Astrocyte of the cerebellum (primary cell): ENCODE results near the gene TP53TG3.
"Not testable (repeated sequence)": the region's sequence is repeated elsewhere in the genome, so short reads cannot be mapped to it uniquely, and the experiment has no call there.

Source experiments
- DNase-seq: peaks from one replicate; pipeline ENCODE4 v3.0.0-alpha.2; 2011; ENCODE audit warnings: low read depth
- H3K4me3 ChIP-seq: 2 replicates; pipeline ENCODE4 v1.5.1; 2011; ENCODE audit warnings: mild to moderate bottlenecking, low read depth, low read length, moderate library complexity
- in situ Hi-C: cut with HindIII; loops from 2 replicates; pipeline ENCODE4 v1.10.0; 2017; ENCODE audit warnings: low sequenced_read_pairs

The TP53TG3 gene, protein sequence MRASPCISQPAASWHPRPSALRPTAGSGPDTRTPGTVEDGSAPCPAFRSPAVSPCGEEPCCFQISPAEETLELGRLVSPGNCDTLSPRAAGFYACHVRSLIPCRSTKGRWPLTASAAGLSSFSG

DNA sequence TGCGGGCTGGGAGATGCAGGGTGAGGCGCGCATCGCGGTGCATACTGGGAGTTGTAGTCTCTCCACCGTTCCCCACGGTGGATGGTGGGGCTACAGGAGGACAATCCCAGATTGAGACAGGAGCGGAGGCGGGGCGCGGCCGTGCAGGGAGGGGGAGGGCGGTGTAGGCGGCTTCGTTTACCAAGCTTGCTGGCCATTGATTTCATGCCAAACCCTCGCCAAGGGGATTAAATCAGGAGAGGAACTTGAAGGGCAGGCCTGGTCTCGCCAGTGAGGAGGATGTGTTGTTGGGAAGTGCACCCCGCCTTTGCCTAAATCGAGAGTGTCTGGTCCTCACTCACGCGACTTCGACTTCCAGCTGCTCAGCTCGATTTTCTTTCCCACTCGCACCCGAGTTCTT lies at the start of gene TP53TG3:
TP53TG3 (minus strand) TSS at position 101 of the 400 bp plus-strand sequence; CDS start at position 33, 68 bp downstream.
- in situ Hi-C loops, DNase-seq: not testable (repeated sequence)

DNA sequence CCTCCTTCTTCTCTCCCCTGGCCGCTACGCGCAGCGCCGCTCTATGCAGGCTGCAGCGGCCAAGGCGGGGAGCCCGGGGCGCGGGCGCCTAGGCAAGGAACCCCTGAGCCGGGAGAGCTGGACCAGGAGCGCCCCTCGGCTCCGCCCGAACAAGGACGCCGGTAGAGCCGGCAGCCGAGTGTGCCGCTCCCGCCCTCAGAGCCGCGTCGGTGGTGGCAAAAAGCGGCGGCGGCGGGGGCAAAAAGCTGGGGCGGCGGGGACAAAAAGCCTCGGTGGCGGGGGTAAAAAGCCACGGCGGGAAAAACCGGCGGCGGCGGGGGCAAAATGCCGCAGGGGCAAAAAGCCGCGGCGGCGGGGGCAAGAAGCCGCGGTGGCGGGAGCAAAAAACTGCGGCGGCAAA lies 25.1 kb downstream of the TP53TG3 start:
- in situ Hi-C loops, DNase-seq, H3K4me3 ChIP-seq: not testable (repeated sequence)

More for the DNA sequence above, at the start of gene TP53TG3:
- not testable (repeated sequence) for H3K4me3 ChIP-seq

DNA sequence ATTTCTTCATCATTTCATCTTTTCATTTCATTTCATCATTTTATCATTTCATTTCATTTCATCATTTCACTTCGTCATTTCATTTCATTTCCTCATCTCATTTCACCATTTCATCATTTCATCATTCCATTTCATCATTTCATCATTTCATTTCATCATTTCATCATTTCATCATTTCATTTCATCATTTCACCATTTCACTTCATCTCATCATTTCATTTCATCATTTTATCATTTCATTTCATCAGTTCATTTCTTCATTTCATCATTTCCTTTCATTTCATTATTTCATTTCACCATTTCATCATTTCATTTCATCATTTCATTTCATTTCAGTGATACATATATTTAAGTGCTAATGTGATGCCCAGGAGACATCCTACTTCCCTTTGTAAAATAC lies 28.4 kb downstream of the TP53TG3 start:
- H3K4me3 ChIP-seq, DNase-seq, in situ Hi-C loops: not testable (repeated sequence)

DNA sequence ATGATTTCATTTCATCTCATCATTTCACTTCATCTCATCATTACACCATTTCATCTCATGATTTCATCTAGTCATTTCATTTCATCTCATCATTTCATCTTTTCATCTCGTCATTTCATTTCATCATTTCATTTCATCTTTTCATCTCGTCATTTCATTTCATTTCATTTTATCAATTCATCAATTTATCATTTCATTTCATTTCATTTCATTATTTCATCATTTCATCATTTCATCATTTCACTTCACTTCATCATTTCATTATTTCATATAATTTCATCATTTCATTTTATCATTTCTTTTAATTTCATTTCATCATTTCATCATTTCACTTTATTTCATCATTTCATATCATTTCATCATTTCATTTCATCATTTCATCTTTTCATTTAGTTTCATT lies 29.2 kb downstream of the TP53TG3 start:
- in situ Hi-C loops, H3K4me3 ChIP-seq, DNase-seq: not testable (repeated sequence)

DNA sequence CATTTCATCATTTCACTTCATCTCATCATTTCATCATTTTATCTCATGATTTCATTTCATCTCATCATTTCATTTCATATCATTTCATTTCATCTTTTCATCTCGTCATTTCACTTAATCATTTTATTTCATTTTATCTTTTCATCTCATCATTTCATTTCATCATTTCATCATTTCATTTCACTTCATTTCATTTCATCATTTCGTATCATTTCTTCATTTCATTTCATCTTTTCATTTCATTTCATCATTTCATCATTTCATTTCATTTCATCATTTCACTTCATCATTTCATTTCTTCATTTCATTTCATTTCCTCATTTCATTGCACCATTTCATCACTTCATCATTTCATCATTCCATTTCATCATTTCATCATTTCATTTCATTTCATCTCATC lies 29.8 kb downstream of the TP53TG3 start:
- H3K4me3 ChIP-seq, DNase-seq, in situ Hi-C loops: not testable (repeated sequence)

DNA sequence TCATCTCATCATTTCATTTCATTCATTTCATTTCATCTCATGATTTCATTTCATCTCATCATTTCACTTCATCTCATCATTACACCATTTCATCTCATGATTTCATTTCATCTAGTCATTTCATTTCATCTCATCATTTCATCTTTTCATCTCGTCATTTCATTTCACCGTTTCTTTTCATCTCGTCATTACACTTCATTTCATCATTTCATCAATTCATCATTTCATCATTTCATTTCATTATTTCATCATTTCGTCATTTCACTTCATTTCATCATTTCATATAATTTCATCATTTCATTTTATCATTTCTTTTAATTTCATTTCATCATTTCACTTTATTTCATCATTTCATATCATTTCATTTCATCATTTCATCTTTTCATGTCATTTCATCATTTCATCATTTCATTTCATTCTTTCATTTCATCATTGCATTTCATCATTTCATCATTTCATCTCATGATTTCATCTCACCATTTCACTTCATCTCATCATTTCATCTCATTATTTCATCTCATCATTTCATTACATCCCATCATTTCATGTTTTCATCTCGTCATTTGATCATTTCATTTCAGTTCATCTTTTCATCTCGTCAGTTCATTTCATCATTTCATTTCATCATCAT lies 30.6 kb downstream of the TP53TG3 start:
- H3K4me3 ChIP-seq, DNase-seq, in situ Hi-C loops: not testable (repeated sequence)

DNA sequence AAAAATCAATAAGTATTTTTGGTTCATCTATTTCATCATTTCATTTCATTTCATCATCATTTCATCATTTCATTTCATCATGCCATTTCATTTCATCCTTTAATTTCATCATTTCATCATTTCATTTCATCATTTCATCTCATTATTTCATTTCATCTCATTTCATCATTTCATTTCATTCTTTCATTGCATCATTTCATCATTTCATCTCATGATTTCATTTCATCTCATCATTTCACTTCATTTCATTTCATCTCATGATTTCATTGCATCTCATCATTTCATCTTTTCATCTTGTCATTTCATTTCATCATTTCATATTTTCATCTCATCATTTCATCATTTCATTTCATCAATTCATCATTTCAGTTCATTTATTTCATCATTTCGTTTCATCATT lies 31.2 kb downstream of the TP53TG3 start:
- in situ Hi-C loops, DNase-seq, H3K4me3 ChIP-seq: not testable (repeated sequence)

DNA sequence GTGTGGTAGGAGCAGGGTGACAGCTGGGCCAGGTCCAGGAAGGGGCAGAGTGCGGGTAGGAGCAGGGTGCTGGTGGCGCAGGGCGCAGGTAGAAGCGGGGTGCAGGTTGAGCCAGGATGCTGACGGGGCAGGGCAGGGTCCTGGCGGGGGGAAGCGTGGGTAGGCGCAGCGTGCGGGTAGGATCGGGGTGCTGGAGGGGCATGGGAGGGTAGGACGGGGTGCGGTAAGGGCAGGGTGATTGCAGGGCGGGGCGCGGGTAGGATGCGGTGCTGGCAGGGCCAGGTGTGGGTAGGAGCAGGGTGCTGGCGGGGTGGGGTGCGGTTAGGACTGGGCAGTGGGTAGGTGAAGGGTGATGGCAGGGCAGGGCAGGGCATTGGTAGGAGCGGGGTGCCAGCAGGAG lies 38.4 kb downstream of the TP53TG3 start:
- in situ Hi-C loops = not testable (repeated sequence)

DNA sequence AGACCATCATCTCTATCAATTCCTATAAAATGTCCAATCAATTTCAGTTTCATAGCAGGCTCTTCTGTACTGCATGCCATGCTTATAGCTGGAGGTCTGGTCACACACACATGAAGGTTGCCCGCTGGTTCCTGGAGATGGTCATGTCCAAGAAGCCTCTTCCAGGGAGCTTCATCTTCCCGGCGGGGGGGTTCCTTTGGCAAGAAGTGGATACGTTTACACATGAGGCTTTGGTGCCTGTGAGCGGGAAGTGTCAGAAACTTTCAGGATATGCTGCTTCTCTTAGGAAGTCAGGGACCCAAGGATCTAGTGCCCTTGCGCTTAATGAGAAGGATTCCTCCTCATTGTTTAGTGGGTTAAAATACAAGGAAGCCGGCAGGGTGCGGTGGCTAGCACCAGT lies 43.9 kb downstream of the TP53TG3 start:
- H3K4me3 ChIP-seq, DNase-seq, in situ Hi-C loops: not testable (repeated sequence)

More for the DNA sequence above, 38.4 kb downstream of the TP53TG3 start:
- not testable (repeated sequence) for H3K4me3 ChIP-seq, DNase-seq
